RWPE1 (cell line): ENCODE results near the gene MRPS18B.

ENCODE experiments used
- CTCF ChIA-PET: fragments of 350-600 bp; sonication (Branson Sonifier 250); formaldehyde crosslinking; extraction: SDS; loops from one replicate; lab custom pipeline; 2021; lab: Yijun Ruan, JAX
- POLR2A ChIA-PET: fragments of 400-600 bp; formaldehyde crosslinking; extraction: SDS; loops from one replicate; lab custom pipeline; 2020; ENCODE audit warnings: antibody characterized with exemption; ENCODE audit not compliant: low non-redundant PET; lab: Yijun Ruan, JAX
- DNase-seq: peaks from one replicate; pipeline ENCODE4 v3.0.0; 2012; ENCODE audit warnings: low spot score
- H3K27ac ChIP-seq: fragments of 450-650 bp; 2 replicates; pipeline ENCODE4 v1.5.1; 2017
- CTCF ChIP-seq: fragments of 450-650 bp; conservative IDR thresholded peaks from 2 replicates; pipeline ENCODE4 v1.5.1; 2017; ENCODE audit warnings: low read depth, mild to moderate bottlenecking

Gene MRPS18B

DNA sequence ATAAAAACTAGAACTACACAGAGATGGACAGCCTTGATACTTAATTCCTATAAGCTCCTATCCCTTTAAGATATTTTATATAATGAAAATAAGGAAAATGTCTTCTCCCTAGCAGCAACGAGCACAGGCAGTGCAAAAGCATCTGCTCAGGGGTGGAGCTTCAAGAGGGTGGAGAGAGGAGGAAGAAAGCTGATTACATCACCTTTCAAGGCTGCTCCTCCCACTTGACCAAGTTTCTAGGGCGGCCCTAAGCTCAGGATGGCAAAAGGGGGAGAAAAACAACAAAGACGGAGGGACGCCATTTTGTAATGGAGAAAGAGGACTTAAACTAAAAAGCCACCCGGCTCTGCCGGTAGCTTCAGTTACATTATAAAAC is 2.8 kb upstream of the MRPS18B start:
- CTCF ChIA-PET, result interaction anchor here (0.6 to 0.7 kb wide), 3 partner anchors 11 to 474 kb away, joined by 4 to 8 read pairs (median 4); no protein-coding TSS in a partner anchor
- H3K27ac ChIP-seq, result peak overlapping the region; percentile 57
- TF ChIP-seq CTCF, result no peak

DNA sequence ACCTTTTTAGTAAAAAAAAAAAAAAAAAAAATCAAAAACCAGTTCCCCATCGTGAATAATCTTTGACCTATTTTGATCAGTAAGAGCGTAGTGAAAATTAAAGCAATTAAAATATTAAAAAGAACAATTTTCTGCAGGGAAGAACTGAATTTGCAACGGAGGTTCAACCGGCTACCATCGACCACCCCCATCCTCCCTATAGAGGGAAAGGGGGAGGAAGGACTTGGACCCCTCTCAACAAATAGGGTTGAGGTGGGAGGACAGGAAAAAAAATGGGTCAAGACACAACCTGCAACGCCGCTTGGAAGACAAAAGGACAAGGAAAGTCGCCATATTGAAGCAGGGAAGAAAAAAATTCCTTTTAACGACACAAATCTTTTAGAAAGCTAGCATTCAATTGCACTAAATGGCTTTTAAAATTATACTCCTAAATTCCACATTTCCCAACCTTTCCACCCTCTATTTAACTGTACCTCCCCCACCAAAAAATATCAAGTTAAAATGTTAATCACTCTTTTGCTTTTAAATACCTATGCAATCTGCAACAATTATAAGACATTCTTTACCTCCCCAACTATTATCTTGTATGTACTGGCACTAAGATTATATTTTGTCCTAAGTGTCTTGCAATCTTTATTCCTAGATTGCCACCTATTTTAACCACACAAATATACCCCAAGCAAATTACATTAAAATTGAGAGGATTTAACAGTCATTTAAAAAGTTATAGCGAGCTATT is 2.3 kb upstream of the MRPS18B start:
- CTCF ChIA-PET, result interaction anchor here (0.6 to 0.8 kb wide), 3 partner anchors 10 to 124 kb away, joined by 3 to 8 read pairs (median 4); no protein-coding TSS in a partner anchor
- no peak for TF ChIP-seq CTCF
- POLR2A ChIA-PET, result interaction anchor here (0.5 to 0.6 kb wide), 3 partner anchors 19 to 124 kb away, joined by 3 to 21 read pairs (median 3); no protein-coding TSS in a partner anchor
- H3K27ac ChIP-seq, result peak overlapping the region; percentile 57
- DNase-seq, result no peak

More for the DNA sequence above, 2.8 kb upstream of the MRPS18B start:
- peak; percentile 86 for DNase-seq
- POLR2A ChIA-PET, result interaction anchor here (0.5 to 0.8 kb wide), 4 partner anchors 20 to 383 kb away, joined by 3 to 21 read pairs (median 6); no protein-coding TSS in a partner anchor

- DNase-seq, result no peak
- H3K27ac ChIP-seq, result peak overlapping the region; percentile 89
- POLR2A ChIA-PET, result interaction anchor here (0.5 to 0.6 kb wide), 2 partner anchors 57 to 123 kb away, joined by 3 read pairs; no protein-coding TSS in a partner anchor
- no peak for TF ChIP-seq CTCF
- CTCF ChIA-PET, result interaction anchor here (0.8 kb wide), 1 partner anchor 125 kb away, joined by 3 read pairs; no protein-coding TSS in a partner anchor
Measured at GRCh38 chr6:30615958-30616810, 1.5 kb upstream of the MRPS18B start.

DNA sequence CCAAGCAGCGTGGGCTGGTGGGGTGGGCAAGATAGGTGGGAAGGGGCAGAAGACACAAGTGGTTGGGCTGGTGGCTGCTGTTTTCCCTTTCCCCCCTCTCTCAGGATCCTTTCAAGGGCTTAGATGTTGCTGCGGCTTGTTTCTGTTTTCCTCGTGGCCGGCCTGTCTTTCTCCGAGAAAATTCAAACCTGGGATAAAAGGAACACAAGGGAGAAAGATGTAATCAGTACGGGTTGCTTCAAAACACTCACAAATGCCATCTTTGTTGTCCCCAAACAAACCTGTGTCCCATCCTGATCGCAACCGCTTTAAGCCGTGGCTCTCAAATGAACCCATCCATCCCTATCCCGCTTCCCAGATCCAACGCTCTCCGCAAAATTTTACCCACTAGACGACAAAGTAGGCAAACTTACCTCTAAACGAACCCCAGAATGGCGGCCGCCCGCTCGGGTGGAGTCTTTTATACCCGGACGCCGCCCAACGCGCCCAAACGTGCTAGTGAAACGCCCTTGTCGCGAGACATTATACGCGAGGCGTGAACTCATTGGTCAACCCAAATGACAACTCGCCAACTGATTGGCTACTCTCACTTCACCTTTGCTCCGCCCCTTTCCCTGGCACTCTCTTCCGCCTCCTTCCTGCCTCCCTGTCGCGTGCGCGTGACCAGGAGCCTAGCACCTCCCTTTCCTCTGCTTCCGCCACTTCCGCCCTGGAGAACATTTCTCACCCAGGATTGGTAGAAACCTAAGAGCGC is 652 bp upstream of the MRPS18B start, which contains the start of gene PPP1R10:
PPP1R10 (minus strand) TSS at position 433 of the 754 bp plus-strand sequence. CDS start 7,299 bp downstream, outside the sequence.
- ChIA-PET POLR2A (interaction anchor here (0.5 to 1.2 kb wide), 2 partner anchors 21 to 24 kb away, joined by 3 read pairs; no protein-coding TSS in a partner anchor), CTCF (interaction anchor here (1.0 kb wide), 1 partner anchor 266 kb away, joined by 3 read pairs; no protein-coding TSS in a partner anchor)
- peak; percentile 97 for DNase-seq
- no peak for TF ChIP-seq CTCF
- peak within 1 kb of the TSS; percentile 89 for H3K27ac ChIP-seq

DNA sequence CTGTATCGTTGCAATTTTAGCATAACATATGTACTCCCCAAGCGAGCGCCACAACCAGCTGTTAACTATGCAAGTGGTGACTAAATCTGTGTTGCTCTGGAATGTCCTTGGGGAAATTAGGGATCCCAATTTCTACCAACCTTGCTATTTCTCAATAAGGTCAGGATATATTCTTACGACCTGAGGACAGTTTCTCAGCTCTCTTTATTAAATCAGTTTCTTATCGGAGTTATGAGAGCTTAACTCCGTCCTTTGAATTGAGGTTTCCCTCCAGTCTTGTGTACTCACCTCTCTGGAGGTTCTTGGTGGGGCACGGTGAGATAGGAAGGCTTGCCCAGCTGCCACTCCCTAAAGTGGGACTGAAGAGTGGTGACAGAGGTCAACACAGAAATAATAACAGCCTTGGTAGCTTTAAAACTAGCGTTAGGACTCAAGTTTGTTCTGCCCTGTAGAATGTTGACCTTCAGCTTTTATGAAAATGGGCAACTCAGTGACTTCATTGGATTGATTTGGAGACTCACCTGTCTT is 694 bp downstream of the MRPS18B start:
- H3K27ac ChIP-seq, result peak overlapping the region; percentile 89
- DNase-seq, result no peak
- ChIA-PET CTCF (interaction anchor here (1.5 kb wide), 1 partner anchor 113 kb away, joined by 9 read pairs; no protein-coding TSS in a partner anchor), POLR2A (interaction anchor here (0.7 to 1.2 kb wide), 2 partner anchors 20 to 99 kb away, joined by 3 read pairs; partner anchors contain the start of gene MDC1)
- no peak for TF ChIP-seq CTCF
